OCI-LY3 (cell line): ENCODE results near the gene HYOU1.
"Not testable (repeated sequence)": the region's sequence is repeated elsewhere in the genome, so short reads cannot be mapped to it uniquely, and the experiment has no call there.

Experiments used
- H2AFZ ChIP-seq: fragments of 200-600, 300-600 bp; shearing (Covaris generic); 2 replicates; pipeline ENCODE4 v1.6.0; 2014; ENCODE audit warnings: antibody characterized with exemption, low read depth, low read length
- H3K27ac ChIP-seq: fragments of 200-600, 300-600 bp; sonication (generic); 2 replicates; pipeline ENCODE4 v1.5.1; 2014; ENCODE audit warnings: mild to moderate bottlenecking, low read length, moderate library complexity, mixed read lengths
- H3K27me3 ChIP-seq: fragments of 200-600, 300-600 bp; sonication (generic); 2 replicates; pipeline ENCODE4 v1.6.1; 2014; ENCODE audit warnings: low read depth, low read length, mixed read lengths
- H3K36me3 ChIP-seq: fragments of 200-600, 300-600 bp; sonication (generic); replicated peaks from 2 replicates; pipeline ENCODE3; 2014; ENCODE audit warnings: low read depth, low read length, mixed read lengths
- H3K4me1 ChIP-seq: fragments of 300-600, 200-600 bp; sonication (generic); 2 replicates; pipeline ENCODE4 v1.6.1; 2014; ENCODE audit warnings: low read length, mixed read lengths
- H3K4me2 ChIP-seq: fragments of 200-600, 300-600 bp; sonication (generic); 2 replicates; pipeline ENCODE4 v1.6.1; 2014; ENCODE audit warnings: low read length, mixed read lengths
- H3K4me3 ChIP-seq: fragments of 300-600, 200-600 bp; sonication (generic); 2 replicates; pipeline ENCODE4 v1.5.1; 2014; ENCODE audit warnings: antibody characterized with exemption, mild to moderate bottlenecking, low read length, moderate library complexity
- H3K79me2 ChIP-seq: fragments of 300-600, 200-600 bp; shearing (Covaris generic); 2 replicates; pipeline ENCODE4 v1.6.1; 2014; ENCODE audit warnings: mild to moderate bottlenecking, low read length, mixed read lengths
- H3K9ac ChIP-seq: fragments of 300-600, 200-600 bp; shearing (Covaris generic); 2 replicates; pipeline ENCODE4 v1.6.0; 2014; ENCODE audit warnings: mild to moderate bottlenecking, low read length, moderate library complexity
- H3K9me3 ChIP-seq: fragments of 200-600, 300-600 bp; shearing (Covaris generic); 2 replicates; pipeline ENCODE4 v1.6.1; 2014; ENCODE audit warnings: low read length, mixed read lengths; ENCODE audit not compliant: insufficient read depth
- H4K20me1 ChIP-seq: fragments of 200-600, 300-600 bp; sonication (generic); 2 replicates; pipeline ENCODE4 v1.6.1; 2016; ENCODE audit warnings: low read length, mixed read lengths; ENCODE audit not compliant: insufficient read depth
- EZH2phosphoT487 ChIP-seq: fragments of 200-600 bp; shearing (Covaris generic); IDR thresholded peaks from 2 replicates; pipeline ENCODE4 v1.6.1; 2018; ENCODE audit warnings: antibody characterized with exemption, mixed run types, low read depth
- TF ChIP-seq, protein P1 (sequence below): fragments of 200-600, 300-600 bp; sonication (generic); IDR thresholded peaks from 2 replicates; pipeline ENCODE4 v1.5.1; 2014; ENCODE audit warnings: antibody characterized with exemption, low read length, low read depth

Gene HYOU1

DNA sequence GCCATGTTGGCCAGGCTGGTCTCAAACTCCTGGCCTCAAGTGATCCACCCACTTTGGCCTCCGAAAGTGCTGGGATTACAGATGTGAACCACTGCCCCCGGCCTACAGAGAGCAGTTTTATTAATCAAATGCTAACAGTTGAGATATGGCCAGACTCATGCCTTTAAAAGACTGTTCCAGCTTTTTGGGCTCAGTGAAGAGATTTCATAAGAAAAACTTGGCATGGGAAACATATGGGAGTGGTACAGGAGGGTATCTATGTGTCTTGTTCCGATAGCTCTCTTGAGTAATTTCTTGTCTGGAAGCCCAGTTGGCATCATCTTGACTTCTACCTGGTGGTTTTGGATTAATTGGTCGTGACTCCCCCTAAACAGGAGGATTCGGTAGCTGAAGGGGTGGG lies 18.1 kb downstream of the HYOU1 start:
- Histone ChIP-seq H3K27me3 (no peaks in the 10 kb centered on the region), H3K79me2 (no peaks in the 10 kb centered on the region), H2AFZ (no peak overlapping the region), H3K27ac (no peak overlapping the region), H3K9me3 (no peaks in the 10 kb centered on the region), H3K36me3 (no peaks in the 10 kb centered on the region), H3K4me2 (peak overlapping the region; percentile 57; the same call in 1 of the 2 replicates), H3K4me1 (peaks cover 22% of the 10 kb centered on the region), H4K20me1 (no peaks in the 10 kb centered on the region), H3K4me3 (no peak overlapping the region), H3K9ac (no peak overlapping the region)
- TF ChIP-seq, protein P1, sequence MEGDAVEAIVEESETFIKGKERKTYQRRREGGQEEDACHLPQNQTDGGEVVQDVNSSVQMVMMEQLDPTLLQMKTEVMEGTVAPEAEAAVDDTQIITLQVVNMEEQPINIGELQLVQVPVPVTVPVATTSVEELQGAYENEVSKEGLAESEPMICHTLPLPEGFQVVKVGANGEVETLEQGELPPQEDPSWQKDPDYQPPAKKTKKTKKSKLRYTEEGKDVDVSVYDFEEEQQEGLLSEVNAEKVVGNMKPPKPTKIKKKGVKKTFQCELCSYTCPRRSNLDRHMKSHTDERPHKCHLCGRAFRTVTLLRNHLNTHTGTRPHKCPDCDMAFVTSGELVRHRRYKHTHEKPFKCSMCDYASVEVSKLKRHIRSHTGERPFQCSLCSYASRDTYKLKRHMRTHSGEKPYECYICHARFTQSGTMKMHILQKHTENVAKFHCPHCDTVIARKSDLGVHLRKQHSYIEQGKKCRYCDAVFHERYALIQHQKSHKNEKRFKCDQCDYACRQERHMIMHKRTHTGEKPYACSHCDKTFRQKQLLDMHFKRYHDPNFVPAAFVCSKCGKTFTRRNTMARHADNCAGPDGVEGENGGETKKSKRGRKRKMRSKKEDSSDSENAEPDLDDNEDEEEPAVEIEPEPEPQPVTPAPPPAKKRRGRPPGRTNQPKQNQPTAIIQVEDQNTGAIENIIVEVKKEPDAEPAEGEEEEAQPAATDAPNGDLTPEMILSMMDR: no peak

DNA sequence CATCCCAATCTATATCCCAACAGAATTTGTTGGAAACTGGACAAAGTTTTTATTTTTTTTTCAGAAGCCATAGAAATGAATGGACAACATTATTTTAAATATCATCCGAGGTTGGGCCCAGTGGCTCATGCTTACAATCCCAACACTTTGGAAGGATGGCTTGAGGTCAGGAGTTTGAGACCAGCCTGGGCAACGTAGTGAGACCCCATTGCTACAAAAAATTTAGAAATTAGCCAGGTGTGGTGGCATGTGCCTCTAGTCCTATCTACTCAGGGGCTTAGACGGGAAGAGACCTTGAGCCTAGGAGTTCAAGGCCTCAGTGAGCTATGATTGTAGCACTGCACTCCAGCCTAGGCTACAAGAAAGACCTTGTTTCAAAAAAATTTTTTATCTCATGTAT lies 22.2 kb downstream of the HYOU1 start:
- no peaks in the 10 kb centered on the region for H3K36me3 ChIP-seq
- TF ChIP-seq EZH2phosphoT487: no peak
- TF ChIP-seq, protein P1: no peak
- H2AFZ ChIP-seq: no peak overlapping the region
- H3K4me1 ChIP-seq: peaks cover 8% of the 10 kb centered on the region
- no peak overlapping the region for H3K4me3 ChIP-seq
- no peak overlapping the region for H3K9ac ChIP-seq
- H3K79me2 ChIP-seq: peaks cover 7% of the 10 kb centered on the region
- H3K27me3 ChIP-seq: no peaks in the 10 kb centered on the region
- H3K27ac ChIP-seq: no peak overlapping the region
- H3K4me2 ChIP-seq: no peak overlapping the region
- no peaks in the 10 kb centered on the region for H3K9me3 ChIP-seq
- no peaks in the 10 kb centered on the region for H4K20me1 ChIP-seq

DNA sequence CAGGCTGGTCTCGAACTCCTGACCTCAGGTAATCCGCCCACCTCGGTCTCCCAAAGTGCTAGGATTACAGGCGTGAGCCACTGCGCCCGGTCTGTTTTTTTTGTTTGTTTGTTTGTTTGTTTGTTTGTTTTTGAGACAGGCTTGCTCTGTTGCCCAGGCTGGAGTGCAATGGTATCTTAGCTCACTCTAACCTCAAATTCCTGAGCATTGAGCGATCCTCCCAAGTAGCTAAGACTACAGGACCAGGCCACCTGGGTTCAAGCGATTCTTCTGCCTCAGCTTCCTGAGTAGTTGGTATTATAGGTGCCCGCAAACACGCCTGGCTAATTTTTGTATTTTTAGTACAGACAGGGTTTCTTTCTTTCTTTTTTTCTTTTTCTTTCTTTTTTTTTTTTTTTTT lies 23.6 kb downstream of the HYOU1 start:
- H2AFZ ChIP-seq, H3K36me3 ChIP-seq, H3K27me3 ChIP-seq, H3K27ac ChIP-seq, H3K9ac ChIP-seq, H3K9me3 ChIP-seq, H3K4me2 ChIP-seq, H4K20me1 ChIP-seq, H3K4me3 ChIP-seq: not testable (repeated sequence)
- peaks cover 21% of the 10 kb centered on the region for H3K79me2 ChIP-seq
- peaks cover 14% of the 10 kb centered on the region for H3K4me1 ChIP-seq

DNA sequence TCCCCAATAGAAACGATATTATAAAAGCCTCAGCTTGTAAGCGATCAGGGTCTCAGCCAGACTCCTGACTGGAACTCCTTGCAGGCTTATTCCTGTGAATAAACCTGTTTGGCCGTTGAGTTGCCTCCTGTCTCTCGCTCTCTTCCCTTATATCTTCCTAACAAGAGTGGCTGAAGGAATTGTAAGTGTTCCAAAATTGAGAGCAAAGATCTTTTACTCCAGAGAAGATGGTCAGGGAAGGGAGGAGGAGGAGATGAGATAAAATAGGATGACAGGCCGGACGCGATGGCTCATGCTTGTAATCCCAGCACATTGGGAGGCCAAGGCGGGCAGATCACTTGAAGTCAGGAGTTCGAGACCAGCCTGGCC lies 25.1 kb downstream of the HYOU1 start:
- TF ChIP-seq EZH2phosphoT487: no peak
- TF ChIP-seq, protein P1: no peak
- Histone ChIP-seq H2AFZ (0 out of 2 replicates have a peak overlapping the region, but pooled peaks have one; percentile 79), H3K4me2 (no peak overlapping the region)

More for the DNA sequence above, 25.1 kb downstream of the HYOU1 start:
- no peak overlapping the region for H3K9ac ChIP-seq
- no peak overlapping the region for H3K4me3 ChIP-seq
- no peaks in the 10 kb centered on the region for H4K20me1 ChIP-seq
- H3K79me2 ChIP-seq: peaks cover 28% of the 10 kb centered on the region
- no peaks in the 10 kb centered on the region for H3K27me3 ChIP-seq
- peaks cover 19% of the 10 kb centered on the region for H3K4me1 ChIP-seq
- peaks cover 17% of the 10 kb centered on the region for H3K36me3 ChIP-seq
- no peaks in the 10 kb centered on the region for H3K9me3 ChIP-seq
- no peak overlapping the region for H3K27ac ChIP-seq
